ENCODE results near the gene FRMD3.
A peak's percentile ranks its signal among the peaks of the same experiment; 100 is the strongest.

The FRMD3 gene

GRCh38 chr9:83270116-83270515 is 268.1 kb downstream of the FRMD3 start:
- DNase-seq = no peak

DNA sequence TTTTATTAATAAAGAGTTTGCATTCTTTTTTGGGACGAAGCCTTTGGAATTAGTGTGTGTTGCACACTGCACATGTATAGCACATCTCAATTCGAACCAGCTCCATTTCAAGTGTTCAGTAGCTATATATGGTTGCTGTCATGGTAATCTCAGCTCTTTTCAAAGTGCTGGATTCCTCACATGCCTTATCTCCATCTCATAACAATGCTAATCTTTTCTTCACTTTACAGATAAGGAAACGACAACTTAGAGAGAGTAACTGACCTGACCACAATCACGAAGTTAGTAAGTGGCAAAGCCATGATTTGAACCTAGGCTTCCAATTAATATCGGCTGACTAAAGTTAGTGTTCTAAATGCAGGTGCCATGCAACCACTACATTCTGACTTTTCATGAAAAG is 270.5 kb downstream of the FRMD3 start:
- no peak for DNase-seq

DNA sequence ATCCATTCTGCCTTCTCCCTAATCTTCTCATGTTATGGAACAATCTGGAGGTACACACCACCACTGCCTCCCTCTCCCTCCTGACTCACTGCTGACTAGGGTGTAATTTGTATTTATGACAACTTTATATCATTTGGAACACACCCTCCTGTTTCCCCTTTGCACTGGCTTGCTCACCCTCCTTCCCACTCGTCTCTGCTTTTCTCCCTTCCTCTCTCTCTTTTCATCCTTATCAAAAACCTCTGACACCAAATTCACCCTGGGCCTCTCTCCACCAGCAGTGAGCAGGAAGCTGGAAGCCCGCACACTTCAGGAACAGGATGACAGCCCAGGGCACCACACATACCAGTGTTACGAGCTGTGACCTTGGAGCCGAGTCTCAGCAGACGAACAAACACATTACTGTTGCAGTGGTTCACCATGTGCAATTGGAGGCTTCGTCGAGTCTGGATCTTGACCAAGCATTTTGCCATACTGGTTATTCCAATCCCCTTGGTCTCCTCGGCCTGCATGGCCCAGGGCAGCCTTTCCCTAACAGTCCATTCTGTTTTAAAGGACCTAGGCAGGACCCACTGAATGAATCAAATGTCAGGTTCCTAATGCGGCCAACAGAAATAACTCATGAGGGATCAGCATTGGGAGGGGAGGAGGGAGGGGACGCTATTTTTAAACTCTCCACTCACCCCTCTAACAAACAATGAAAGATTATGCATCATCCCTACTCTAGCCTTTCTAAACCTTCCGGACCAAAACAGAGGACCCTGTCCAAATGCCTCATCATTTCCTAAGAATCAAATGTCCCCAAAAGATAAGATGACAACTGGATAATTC is 271.3 kb downstream of the FRMD3 start:
- DNase-seq = no peak

- no peak for DNase-seq
Observed at GRCh38 chr9:83266331-83266665, 271.9 kb downstream of the FRMD3 start.

DNA sequence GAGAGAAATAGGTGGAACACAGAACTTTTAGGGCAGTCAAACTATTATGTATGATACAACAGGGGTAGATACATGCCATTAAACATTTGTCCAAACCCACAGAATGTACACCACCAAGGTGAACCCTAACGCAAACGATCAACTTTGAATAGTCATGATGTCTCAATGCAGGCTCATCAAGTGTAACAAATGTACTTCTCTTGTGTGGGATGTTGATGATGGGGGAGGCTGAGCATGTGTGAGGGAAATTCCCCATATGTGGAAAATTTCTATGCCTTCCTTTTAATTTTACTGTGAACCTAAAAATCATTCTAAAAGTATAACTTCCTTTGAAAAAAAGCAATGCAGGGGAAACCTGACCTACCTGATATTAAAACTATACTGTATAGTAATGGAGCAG is 273.9 kb downstream of the FRMD3 start:
- no peak for DNase-seq

- no peak for DNase-seq
Observed at GRCh38 chr9:83259558-83259957, 278.6 kb downstream of the FRMD3 start.

GRCh38 chr9:83257937-83258891 is 280.0 kb downstream of the FRMD3 start:
- DNase-seq = no peak

DNA sequence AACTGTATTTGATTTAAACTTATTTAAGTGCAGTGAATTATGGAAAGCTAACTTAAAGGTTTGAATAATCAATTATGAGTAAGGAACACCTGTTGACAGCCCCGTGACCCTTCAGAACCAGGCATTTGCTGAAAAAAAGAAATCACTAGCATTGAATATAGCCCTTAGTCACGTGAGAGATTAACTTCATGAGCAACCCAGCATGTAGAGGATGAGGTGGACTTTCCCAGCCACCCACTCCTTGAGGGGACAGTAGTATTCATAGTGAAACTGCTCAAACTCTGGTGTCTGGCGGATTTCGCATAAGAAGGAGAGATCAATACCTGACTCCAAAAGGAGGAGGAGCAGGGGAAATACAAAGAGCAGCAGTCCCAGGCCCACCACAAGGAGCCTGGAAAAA is 290.5 kb downstream of the FRMD3 start:
- DNase-seq = no peak

DNA sequence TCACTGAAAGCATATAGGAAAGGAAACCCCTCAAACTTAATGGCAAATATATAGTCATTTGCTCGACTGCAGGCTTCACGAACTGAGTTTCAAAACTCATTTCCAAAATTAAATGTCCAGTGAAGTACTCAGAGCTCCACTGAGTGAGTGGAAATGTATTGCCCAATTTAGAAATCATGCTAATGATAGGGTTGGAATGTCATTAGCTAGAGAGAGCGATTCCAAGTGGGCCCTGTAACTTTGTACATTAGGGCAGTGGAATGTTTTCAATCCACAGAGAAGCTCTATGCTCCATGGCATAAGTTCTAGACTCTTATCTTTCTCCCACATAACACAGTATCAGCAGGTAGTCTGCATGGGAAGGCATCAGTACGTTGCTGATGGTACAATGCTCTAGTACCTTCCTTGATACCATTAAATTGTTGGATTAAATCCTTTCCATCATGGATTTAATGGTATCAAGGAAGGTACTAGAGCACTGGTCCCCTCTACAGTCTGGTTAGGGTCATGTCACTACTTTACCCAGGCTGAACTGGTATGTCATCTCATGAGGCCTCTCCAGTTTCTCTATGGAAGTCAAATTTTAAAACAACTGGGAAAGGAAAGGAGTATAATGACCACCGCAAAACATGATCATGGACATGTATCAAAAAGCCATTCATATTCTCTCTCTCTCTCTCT is 292.1 kb downstream of the FRMD3 start:
- DNase-seq = no peak

GRCh38 chr9:83242066-83242465 is 296.1 kb downstream of the FRMD3 start:
- DNase-seq = no peak

GRCh38 chr9:83240671-83241070 is 297.5 kb downstream of the FRMD3 start:
- DNase-seq = no peak

DNA sequence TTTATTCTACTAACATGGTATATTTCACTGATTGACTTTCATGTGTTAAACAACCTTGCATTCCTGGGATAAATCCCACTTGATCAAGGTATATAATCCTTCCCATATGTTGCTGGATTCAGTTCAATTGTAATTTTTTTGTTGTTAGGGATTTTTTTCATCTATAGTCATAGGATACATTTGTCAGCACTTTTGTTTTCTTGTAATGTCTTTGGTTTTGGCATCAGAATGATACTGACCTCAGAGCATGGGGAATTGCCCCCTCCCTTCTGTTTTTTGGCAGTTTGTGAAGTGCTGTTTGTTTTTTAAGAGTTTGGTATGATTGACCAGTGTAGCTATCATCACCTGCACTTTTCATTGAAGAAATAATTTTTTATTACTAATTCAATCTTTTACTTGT is 298.5 kb downstream of the FRMD3 start:
- no peak for DNase-seq

- DNase-seq = no peak
Observed at GRCh38 chr9:83238871-83239640, 299.1 kb downstream of the FRMD3 start.

- no peak for DNase-seq
Observed at GRCh38 chr9:83236029-83236696, 302.0 kb downstream of the FRMD3 start.

GRCh38 chr9:83235526-83235925 is 302.7 kb downstream of the FRMD3 start:
- no peak for DNase-seq

DNA sequence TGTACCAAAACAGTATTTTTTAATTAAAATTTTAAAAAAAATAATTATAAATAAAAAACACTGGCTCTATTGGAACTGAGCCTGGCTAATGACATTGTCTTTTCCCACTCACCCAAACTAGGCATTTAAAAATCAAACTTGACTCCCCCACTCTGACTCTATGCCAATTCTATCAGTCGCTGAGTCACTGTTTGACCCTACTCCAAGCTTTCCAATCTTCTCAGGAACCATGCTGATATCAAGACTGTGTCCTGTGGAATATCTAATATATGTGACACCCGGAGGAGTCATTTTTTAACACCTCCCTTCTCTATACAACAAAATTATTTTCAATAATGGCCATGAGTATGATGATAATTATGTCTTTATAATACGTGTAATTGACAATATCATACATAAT is 303.7 kb downstream of the FRMD3 start:
- DNase-seq = no peak

DNA sequence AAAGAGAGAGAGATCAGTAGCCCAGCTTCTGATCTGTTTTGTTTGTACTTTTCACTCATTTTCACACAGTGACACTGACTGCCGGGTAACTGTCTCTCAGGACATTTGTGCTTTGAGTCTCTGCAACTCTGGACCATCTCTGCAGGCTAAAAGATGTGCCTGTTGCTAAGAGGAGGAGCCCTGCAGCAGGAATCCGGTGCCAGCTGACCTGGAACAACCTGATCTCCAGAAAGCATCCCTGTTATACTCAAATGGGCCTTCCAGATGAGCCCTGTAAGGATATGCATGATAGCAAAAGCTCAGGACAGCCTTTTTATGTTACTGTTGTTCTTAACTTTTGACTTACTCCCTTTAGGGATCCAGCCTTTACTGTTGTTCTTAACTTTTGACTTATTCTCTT is 304.6 kb downstream of the FRMD3 start:
- DNase-seq = no peak

GRCh38 chr9:83231039-83231438 is 307.2 kb downstream of the FRMD3 start:
- DNase-seq = no peak

DNA sequence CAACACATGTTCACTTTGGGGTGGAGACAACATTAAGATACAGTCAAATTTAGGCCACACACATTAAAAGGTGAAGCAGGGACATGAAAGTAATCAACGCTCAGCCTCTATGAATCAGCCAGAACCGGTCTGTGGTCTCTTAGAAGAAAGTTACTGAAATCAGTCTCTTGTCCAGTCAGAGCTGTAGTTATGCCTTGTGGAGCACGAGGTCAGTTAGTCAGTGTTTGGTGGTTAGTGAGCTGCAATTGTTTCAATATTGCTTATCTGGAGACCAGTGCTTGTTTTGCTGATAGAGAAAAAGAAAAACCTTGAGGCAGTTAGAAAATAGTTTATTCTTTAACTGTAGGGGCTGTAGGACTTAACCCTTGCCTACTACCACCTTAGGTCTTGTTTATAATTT is 317.5 kb downstream of the FRMD3 start:
- DNase-seq = no peak

DNA sequence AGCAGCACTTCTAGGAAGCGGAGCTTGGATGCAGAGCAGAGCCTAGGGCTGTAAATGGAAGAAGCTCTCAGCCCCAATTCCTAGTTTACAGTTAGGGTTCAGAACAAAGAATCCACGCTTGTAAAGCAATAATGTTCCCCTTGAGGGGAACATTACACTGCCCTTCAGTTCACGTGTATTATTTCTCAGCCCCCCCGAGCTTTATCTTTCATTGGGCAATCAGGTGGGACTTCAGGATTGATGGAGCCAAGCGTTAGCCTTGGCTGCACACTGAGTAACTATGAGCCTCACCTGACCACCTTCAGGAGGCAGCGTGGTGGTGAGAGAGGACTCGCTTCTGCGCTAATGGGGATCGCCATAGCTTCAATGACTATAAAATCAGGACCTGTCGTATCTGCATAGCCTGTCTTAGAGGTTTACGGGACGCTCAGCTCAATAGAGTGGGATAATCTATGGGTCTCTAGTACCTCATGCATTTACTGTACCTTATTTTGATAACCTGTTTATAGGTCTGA is 318.2 kb downstream of the FRMD3 start:
- DNase-seq = no peak

DNA sequence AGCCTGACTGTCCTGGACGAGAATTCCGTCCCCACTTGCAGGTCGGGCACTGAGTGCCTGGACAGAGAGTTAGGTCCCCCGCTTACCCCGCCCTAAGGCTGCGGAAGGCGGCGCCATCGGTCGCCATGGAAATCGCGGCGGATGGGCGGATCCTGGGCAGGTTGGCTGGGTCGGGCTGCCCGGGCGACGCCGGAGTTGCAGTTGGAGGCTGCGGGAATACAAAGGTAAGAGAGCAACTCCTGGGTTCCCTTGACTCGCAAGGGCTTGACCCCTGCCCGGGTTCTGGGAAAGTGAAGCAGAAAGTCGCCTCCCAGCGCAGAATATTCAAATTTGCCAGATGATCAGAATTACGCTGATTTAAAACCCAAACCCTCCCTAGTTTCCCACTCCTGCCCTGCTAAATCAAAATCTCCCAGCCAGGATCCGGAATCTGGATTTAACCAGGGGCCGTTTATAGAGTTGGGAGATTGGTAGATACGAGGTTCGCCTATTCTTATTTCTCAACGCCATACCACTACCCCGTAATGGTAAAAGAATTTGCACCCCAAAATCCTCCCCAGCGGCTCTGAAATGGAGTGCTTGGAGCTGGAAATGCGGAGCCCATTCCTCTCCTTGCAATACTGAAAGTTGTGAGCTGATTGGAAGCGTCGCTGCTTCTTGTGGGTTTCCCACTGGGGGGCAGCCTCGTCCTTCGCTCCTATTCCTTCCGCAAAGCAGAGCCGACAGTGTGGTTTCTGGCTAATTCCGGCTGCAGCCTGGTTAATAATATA is 318.9 kb downstream of the FRMD3 start:
- peak; percentile 41 to 42 for DNase-seq
